Mucosa of rectum (tissue), 2 donors: Measurements from ENCODE around the gene KCNK7.

Source experiments
- H3K27ac ChIP-seq, 2 donors: one replicate each; pipeline ENCODE4 v1.7.0; 2013; ENCODE audit warnings: inconsistent platforms in 2 of 2, low read depth in 2 of 2, low read length in 2 of 2
- H3K27me3 ChIP-seq, 2 donors: one replicate each; pipeline ENCODE4 v1.7.0; 2013; ENCODE audit warnings: low read length in 2 of 2; ENCODE audit not compliant: control insufficient read depth in 2 of 2, insufficient read depth in 2 of 2
- H3K36me3 ChIP-seq, 2 donors: one replicate each; pipeline ENCODE4 v1.7.0; 2013; ENCODE audit warnings: low read length in 2 of 2; ENCODE audit not compliant: control insufficient read depth in 2 of 2, insufficient read depth in 2 of 2
- H3K4me1 ChIP-seq, 2 donors: one replicate each; pipeline ENCODE4 v1.7.0; 2013; ENCODE audit warnings: low read length in 2 of 2, mild to moderate bottlenecking in 1 of 2; ENCODE audit not compliant: control insufficient read depth in 2 of 2, insufficient read depth in 2 of 2
- H3K4me3 ChIP-seq, 2 donors: one replicate each; pipeline ENCODE4 v1.7.0; 2013; ENCODE audit warnings: low read length in 2 of 2
- H3K9ac ChIP-seq, 2 donors: one replicate each; pipeline ENCODE4 v1.7.0; 2013; ENCODE audit warnings: low read length in 2 of 2, low read depth in 1 of 2, mild to moderate bottlenecking in 1 of 2
- H3K9me3 ChIP-seq, 2 donors: one replicate each; pipeline ENCODE4 v1.7.0; 2013; ENCODE audit warnings: low read length in 2 of 2; ENCODE audit not compliant: control insufficient read depth in 2 of 2
- donor health status: healthy.
- donor health status: Normal muscosa, but diverticular disease.

Gene KCNK7

DNA sequence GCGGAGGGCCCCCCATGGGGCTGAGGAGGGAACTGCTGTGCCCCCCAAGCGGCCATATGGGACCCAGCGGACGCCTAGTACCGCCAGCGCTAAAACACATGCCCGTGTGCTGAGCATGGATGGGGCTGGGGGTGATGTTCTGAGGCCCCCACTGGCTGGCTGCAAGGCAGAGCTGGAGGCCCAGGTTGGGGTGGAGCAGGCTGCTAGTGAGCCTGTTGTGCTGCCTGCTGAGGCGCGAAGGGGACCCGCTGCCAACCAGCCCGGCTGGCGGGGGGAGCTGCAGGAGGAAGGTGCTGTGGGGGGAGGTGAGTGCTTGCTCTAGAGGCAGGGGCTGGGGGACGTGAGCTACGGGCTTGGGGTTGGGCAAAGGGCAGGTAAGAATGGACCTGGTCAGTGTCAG, 23.2 kb upstream of the KCNK7 start:
- no peaks in the 10 kb centered on the region for H3K9me3 ChIP-seq
- H3K4me3 ChIP-seq, result no peak overlapping the region
- peaks cover 12 to 15% of the 10 kb centered on the region in 2 donors for H3K4me1 ChIP-seq
- no peak overlapping the region for H3K27ac ChIP-seq
- H3K27me3 ChIP-seq, result no peaks in the 10 kb centered on the region
- H3K9ac ChIP-seq, result no peak overlapping the region
- H3K36me3 ChIP-seq, result peaks cover 44 to 56% of the 10 kb centered on the region in 2 donors

DNA sequence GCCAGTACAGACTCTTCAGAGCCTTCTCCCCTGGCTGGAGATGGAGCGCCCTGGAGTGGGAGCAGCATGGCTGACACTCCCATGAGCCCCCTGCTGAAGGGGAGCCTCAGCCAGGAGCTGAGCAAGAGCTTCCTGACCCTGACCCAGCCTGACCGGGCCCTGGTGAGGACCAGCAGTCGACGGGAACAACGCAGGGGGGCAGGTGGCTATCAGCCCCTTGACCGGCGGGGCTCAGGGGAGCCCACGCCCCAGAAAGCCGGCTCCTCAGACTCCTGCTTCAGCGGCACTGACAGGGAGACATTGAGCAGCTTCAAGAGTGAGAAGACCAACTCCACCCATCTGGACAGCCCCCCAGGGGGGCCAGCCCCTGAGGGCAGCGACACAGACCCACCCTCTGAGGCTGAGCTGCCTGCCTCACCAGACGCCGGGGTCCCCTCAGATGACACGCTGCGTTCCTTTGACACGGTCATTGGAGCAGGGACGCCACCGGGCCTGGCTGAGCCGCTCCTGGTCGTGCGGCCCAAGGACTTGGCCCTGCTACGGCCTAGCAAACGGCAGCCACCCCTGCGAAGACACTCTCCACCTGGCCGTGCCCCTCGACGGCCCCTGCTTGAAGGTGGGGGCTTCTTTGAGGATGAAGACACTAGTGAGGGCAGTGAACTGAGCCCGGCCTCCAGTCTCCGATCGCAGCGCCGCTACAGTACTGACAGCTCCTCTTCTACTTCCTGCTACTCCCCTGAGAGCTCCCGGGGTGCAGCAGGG, 22.6 kb upstream of the KCNK7 start:
- Histone ChIP-seq H3K27ac (no peak overlapping the region), H3K4me3 (no peak overlapping the region), H3K9me3 (no peaks in the 10 kb centered on the region), H3K27me3 (no peaks in the 10 kb centered on the region), H3K36me3 (peaks cover 38 to 50% of the 10 kb centered on the region in 2 donors), H3K9ac (no peak overlapping the region), H3K4me1 (peaks cover 15 to 16% of the 10 kb centered on the region in 2 donors)

GRCh38 chr11:65617136-65617850, 21.7 kb upstream of the KCNK7 start:
- Histone ChIP-seq H3K4me1 (peaks cover 23 to 25% of the 10 kb centered on the region in 2 donors), H3K27me3 (no peaks in the 10 kb centered on the region), H3K9me3 (no peaks in the 10 kb centered on the region), H3K27ac (no peak overlapping the region), H3K4me3 (peak overlapping the region; percentile 85 to 86), H3K36me3 (peaks cover 43 to 48% of the 10 kb centered on the region in 2 donors), H3K9ac (peak overlapping the region in 1 of 2 donors; percentile 52)

DNA sequence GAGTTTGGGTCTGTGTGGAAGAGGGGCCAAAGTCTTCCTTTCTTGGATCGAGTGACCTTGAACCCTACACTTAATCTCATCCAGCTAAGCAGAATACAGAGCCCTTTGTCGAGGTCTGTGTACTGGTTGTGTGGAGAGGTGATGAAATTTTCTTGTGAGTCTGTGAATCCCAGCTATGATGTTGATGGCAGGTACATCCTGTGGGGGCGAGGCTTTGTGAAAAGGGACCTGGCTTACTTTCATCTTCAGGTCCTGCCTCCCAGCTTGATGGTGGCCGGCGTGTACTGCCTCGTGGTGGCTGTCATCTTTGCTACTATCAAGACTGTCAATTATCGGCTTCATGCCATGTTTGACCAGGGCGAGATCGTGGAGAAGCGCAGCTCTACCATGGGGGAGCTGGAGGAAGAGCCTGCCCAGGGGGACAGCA, 21.0 kb upstream of the KCNK7 start:
- no peaks in the 10 kb centered on the region for H3K27me3 ChIP-seq
- peaks cover 30 to 31% of the 10 kb centered on the region in 2 donors for H3K4me1 ChIP-seq
- peak overlapping the region in 1 of 2 donors; percentile 98 for H3K27ac ChIP-seq
- H3K9ac ChIP-seq, result peak overlapping the region; percentile 52 to 81
- H3K36me3 ChIP-seq, result peaks cover 43 to 44% of the 10 kb centered on the region in 2 donors
- H3K9me3 ChIP-seq, result no peaks in the 10 kb centered on the region
- H3K4me3 ChIP-seq, result peak overlapping the region; percentile 85 to 86

DNA sequence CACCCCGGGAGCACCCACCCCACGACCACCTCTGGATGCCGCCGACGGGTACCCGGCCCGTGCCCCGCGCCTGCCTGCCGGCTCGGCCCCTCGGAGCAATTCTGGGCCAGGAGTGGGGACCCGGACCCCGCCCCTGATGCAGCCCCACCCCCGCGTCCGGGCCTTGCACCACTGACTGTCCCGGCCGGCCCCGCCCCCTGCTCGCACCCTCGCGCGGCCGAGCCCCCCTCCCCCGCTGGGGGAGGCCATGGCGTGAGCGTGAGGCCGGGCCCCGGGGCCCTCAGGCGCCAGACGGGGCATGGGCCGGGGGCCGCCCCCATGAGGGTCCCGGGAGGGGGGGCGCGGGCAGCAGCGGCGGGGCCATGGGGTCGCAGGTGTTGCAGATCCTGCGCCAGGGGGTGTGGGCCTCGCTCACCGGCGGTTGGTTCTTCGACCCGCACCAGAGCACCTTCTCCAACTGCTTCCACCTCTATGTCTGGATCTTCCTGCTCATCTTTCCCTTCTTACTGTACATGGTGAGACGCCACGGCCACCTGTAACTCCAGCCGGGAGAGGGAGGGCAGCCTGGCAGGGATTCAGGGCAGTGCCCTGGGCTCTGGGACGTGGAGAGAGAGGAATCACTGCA, 20.5 kb upstream of the KCNK7 start:
- Histone ChIP-seq H3K9ac (peak overlapping the region; percentile 68 to 81), H3K27ac (peak overlapping the region; percentile 98), H3K4me3 (peak overlapping the region; percentile 86 to 91), H3K36me3 (peaks cover 40 to 43% of the 10 kb centered on the region in 2 donors), H3K9me3 (no peaks in the 10 kb centered on the region), H3K27me3 (no peaks in the 10 kb centered on the region), H3K4me1 (peaks cover 33 to 34% of the 10 kb centered on the region in 2 donors)

GRCh38 chr11:65615229-65615949, 19.8 kb upstream of the KCNK7 start, which contains the start of gene PCNX3:
PCNX3 (plus strand) TSS chr11:65615776; CDS start chr11:65616312, 536 bp downstream.
- Histone ChIP-seq H3K9me3 (no peaks in the 10 kb centered on the region), H3K9ac (peak within 1 kb of the TSS; percentile 90 to 97), H3K36me3 (peaks cover 34 to 38% of the 10 kb centered on the region in 2 donors), H3K27me3 (no peaks in the 10 kb centered on the region), H3K4me3 (peak within 1 kb of the TSS; percentile 91 to 98), H3K4me1 (peaks cover 38 to 41% of the 10 kb centered on the region in 2 donors), H3K27ac (peak within 1 kb of the TSS; percentile 98)

DNA sequence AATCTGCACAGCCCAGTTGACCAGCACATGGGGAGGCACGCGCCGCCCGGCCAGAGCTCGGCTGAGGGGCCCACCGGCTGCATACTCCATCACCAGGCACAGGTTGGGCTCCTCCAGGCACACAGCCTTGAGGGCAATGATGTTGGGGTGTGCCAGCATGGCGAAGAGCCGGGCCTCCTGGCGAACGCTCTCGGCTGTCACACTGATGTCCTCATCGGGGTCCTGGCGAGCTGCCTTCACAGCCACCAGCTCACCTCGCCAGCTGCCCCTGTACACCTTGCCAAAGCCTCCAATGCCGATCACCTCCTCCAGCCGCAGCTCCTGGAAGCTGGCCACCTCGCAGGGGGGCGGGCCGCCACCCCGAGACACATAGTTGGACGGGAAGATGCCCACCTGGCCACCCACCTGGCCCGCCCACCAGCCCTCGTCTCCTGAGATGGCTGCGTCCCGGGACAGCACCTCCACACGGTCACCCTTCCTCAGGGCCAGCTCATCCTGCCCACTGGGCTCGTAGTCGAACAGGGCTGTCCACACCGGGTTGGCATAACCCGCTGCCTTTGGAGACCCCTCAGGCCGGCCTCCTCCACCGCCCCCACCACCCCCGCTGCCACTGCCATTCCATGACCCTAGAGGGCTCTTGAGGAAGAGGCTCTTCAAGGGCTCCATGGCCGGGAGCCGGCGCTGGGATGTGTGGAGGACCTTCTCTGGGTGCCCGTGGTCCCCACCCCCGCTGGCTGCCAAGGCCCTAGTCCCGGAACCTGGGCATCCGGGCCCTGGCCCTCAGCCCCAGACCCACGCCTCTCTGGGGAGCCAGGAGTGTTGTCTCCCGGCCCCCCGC, 17.7 kb upstream of the KCNK7 start:
- peak overlapping the region; percentile 90 to 97 for H3K9ac ChIP-seq
- peaks cover 48 to 53% of the 10 kb centered on the region in 2 donors for H3K4me1 ChIP-seq
- peaks cover 24 to 28% of the 10 kb centered on the region in 2 donors for H3K36me3 ChIP-seq

GRCh38 chr11:65612691-65613090, 17.1 kb upstream of the KCNK7 start:
- peaks cover 25 to 28% of the 10 kb centered on the region in 2 donors for H3K36me3 ChIP-seq
- H3K9me3 ChIP-seq, result no peaks in the 10 kb centered on the region
- peaks cover 49 to 53% of the 10 kb centered on the region in 2 donors for H3K4me1 ChIP-seq
- peak overlapping the region; percentile 52 to 97 for H3K9ac ChIP-seq
- peak overlapping the region; percentile 91 to 98 for H3K4me3 ChIP-seq
- H3K27me3 ChIP-seq, result no peaks in the 10 kb centered on the region
- peak overlapping the region; percentile 98 for H3K27ac ChIP-seq

More for the DNA sequence above, 17.7 kb upstream of the KCNK7 start:
- Histone ChIP-seq H3K27ac (peak overlapping the region; percentile 98), H3K4me3 (peak overlapping the region; percentile 91 to 98), H3K27me3 (no peaks in the 10 kb centered on the region), H3K9me3 (no peaks in the 10 kb centered on the region)
